Left renal pelvis (tissue), 4 donors: ENCODE results near the gene RBM18. TPM values are rescaled to one million over a fixed set of nuclear protein-coding genes. Genes with fewer than 3 reads are reported as not detected.

Source experiments
- polyA plus RNA-seq, 4 donors: library from polyadenylated mRNA; unstranded; fragments of 120-200 nt; gene quantifications; one replicate each; pipeline ENCODE4 v1.2.1, GENCODE V29; 2013; ENCODE audit not compliant: insufficient read length in 4 of 4

Gene RBM18
- polyA plus RNA-seq, 4 donors: 31.6 to 41.6 (median 34.5) TPM

Other genes with a start within 250 kb of the RBM18 start
- gene TTLL11, start 171.5 kb downstream of the RBM18 start, polyA plus RNA-seq: 1 to 10 TPM; 6.6 to 9.3 (median 7.9) TPM
- 10 to 100 TPM; 45.5 to 76.0 (median 75.5) TPM for gene NDUFA8, start 105.1 kb downstream of the RBM18 start, polyA plus RNA-seq
- 1 to 10 TPM in 3 of 4 donors, not detected in 1; 1.6 to 2.6 (median 2.3) TPM for gene MORN5, start 104.9 kb downstream of the RBM18 start, polyA plus RNA-seq
- gene LHX6, start 35.9 kb downstream of the RBM18 start, polyA plus RNA-seq: 1 to 10 TPM; 1.8 to 4.7 (median 3.5) TPM
- gene MRRF, start within 50 bp of the RBM18 start, polyA plus RNA-seq: 10 to 100 TPM; 21.9 to 46.3 (median 44.9) TPM
- 1 to 10 TPM; 3.2 to 6.7 (median 6.2) TPM for gene PTGS1, start 106.2 kb upstream of the RBM18 start, polyA plus RNA-seq
- not detected for gene OR1J1, start 213.1 kb upstream of the RBM18 start, polyA plus RNA-seq
- not detected for gene OR1J2, start 246.0 kb upstream of the RBM18 start, polyA plus RNA-seq